H9 (cell line): Measurements from ENCODE around the gene DBR1. TPM values are rescaled to one million over a fixed set of nuclear protein-coding genes. Genes with fewer than 3 reads are reported as not detected.

Source experiments
- DNase-seq: peaks from one replicate; pipeline ENCODE4 v3.0.0-alpha.2; 2017
- H2AFZ ChIP-seq: one replicate; pipeline ENCODE4 v1.6.1; 2013; ENCODE audit warnings: mild to moderate bottlenecking, low read length, control low read depth, moderate library complexity
- H2AK5ac ChIP-seq: 2 replicates; pipeline ENCODE4 v1.6.1; 2013; ENCODE audit warnings: low read length, control low read depth, mixed read lengths; ENCODE audit not compliant: insufficient read length
- H2BK120ac ChIP-seq: one replicate; pipeline ENCODE4 v1.6.1; 2013; ENCODE audit warnings: low read depth, mild to moderate bottlenecking, low read length, control low read depth, inconsistent platforms; ENCODE audit not compliant: poor library complexity, severe bottlenecking
- H2BK12ac ChIP-seq: 2 replicates; pipeline ENCODE4 v1.6.1; 2013; ENCODE audit warnings: low read length, control low read depth, mixed read lengths, low read depth; ENCODE audit not compliant: insufficient read length
- H2BK15ac ChIP-seq: 2 replicates; pipeline ENCODE4 v1.6.1; 2013; ENCODE audit warnings: low read depth, low read length, control low read depth
- H2BK20ac ChIP-seq: one replicate; pipeline ENCODE4 v1.6.1; 2013; ENCODE audit warnings: low read depth, mild to moderate bottlenecking, low read length, control low read depth, inconsistent platforms; ENCODE audit not compliant: poor library complexity, severe bottlenecking
- H2BK5ac ChIP-seq: 2 replicates; pipeline ENCODE4 v1.6.1; 2013; ENCODE audit warnings: low read length, control low read depth, mixed read lengths; ENCODE audit not compliant: insufficient read length
- H3K14ac ChIP-seq: 2 replicates; pipeline ENCODE4 v1.6.1; 2013; ENCODE audit warnings: low read length, control low read depth; ENCODE audit not compliant: insufficient read depth
- H3K18ac ChIP-seq: 2 replicates; pipeline ENCODE4 v1.6.1; 2013; ENCODE audit warnings: low read depth, mild to moderate bottlenecking, mixed read lengths, low read length, control low read depth; ENCODE audit not compliant: insufficient read length
- H3K23ac ChIP-seq: 2 replicates; pipeline ENCODE4 v1.6.1; 2013; ENCODE audit warnings: low read length, control low read depth, mixed read lengths, low read depth; ENCODE audit not compliant: insufficient read length
- H3K23me2 ChIP-seq: 2 replicates; pipeline ENCODE4 v1.6.1; 2013; ENCODE audit warnings: low read depth, mild to moderate bottlenecking, mixed read lengths, low read length, control low read depth; ENCODE audit not compliant: insufficient read length, poor library complexity, severe bottlenecking
- H3K27ac ChIP-seq: 2 replicates; pipeline ENCODE4 v1.5.1; 2013; ENCODE audit warnings: low read length, control low read depth, mixed read lengths, low read depth; ENCODE audit not compliant: insufficient read length
- H3K27me3 ChIP-seq: 2 replicates; pipeline ENCODE4 v1.6.1; 2013; ENCODE audit warnings: low read length, control low read depth, inconsistent platforms; ENCODE audit not compliant: insufficient read depth
- H3K4ac ChIP-seq: 2 replicates; pipeline ENCODE4 v1.6.1; 2013; ENCODE audit warnings: low read depth, mild to moderate bottlenecking, control low read depth, inconsistent platforms, low read length, moderate library complexity
- H3K4me1 ChIP-seq: 2 replicates; pipeline ENCODE4 v1.6.1; 2013; ENCODE audit warnings: low read length, control low read depth, inconsistent platforms; ENCODE audit not compliant: insufficient read depth
- H3K4me2 ChIP-seq: 2 replicates; pipeline ENCODE4 v1.6.1; 2013; ENCODE audit warnings: low read length, control low read depth, mixed read lengths; ENCODE audit not compliant: insufficient read length, insufficient read depth
- H3K56ac ChIP-seq: 2 replicates; pipeline ENCODE4 v1.6.1; 2013; ENCODE audit warnings: low read depth, mild to moderate bottlenecking, mixed read lengths, low read length, control low read depth; ENCODE audit not compliant: insufficient read length
- H3K79me1 ChIP-seq: 2 replicates; pipeline ENCODE4 v1.6.1; 2013; ENCODE audit warnings: low read depth, mild to moderate bottlenecking, moderate library complexity, low read length, control low read depth, inconsistent platforms; ENCODE audit not compliant: insufficient read depth, poor library complexity, severe bottlenecking
- H3K79me2 ChIP-seq: 2 replicates; pipeline ENCODE4 v1.6.1; 2013; ENCODE audit warnings: low read length, control low read depth, inconsistent platforms; ENCODE audit not compliant: insufficient read depth
- H3K9ac ChIP-seq: 2 replicates; pipeline ENCODE4 v1.6.1; 2013; ENCODE audit warnings: low read length, control low read depth, mixed read lengths; ENCODE audit not compliant: insufficient read length; ENCODE audit errors: extremely low read depth
- H3K9me3 ChIP-seq: one replicate; pipeline ENCODE4 v1.6.1; 2013; ENCODE audit warnings: low read depth, low read length, inconsistent platforms; ENCODE audit not compliant: control insufficient read depth
- H3T11ph ChIP-seq: one replicate; pipeline ENCODE4 v1.6.1; 2013; ENCODE audit warnings: mild to moderate bottlenecking, low read length, control low read depth, inconsistent platforms
- H4K20me1 ChIP-seq: one replicate; pipeline ENCODE4 v1.6.1; 2013; ENCODE audit not compliant: control insufficient read depth, insufficient read length, insufficient read depth
- H4K5ac ChIP-seq: 2 replicates; pipeline ENCODE4 v1.6.1; 2013; ENCODE audit warnings: low read depth, mild to moderate bottlenecking, mixed read lengths, low read length, control low read depth; ENCODE audit not compliant: insufficient read length
- H4K8ac ChIP-seq: replicated peaks from 2 replicates; pipeline ENCODE4 v1.6.1; 2013; ENCODE audit warnings: low read length, control low read depth, mixed read lengths, low read depth; ENCODE audit not compliant: insufficient read length
- H4K91ac ChIP-seq: 2 replicates; pipeline ENCODE4 v1.6.1; 2013; ENCODE audit warnings: low read depth, mild to moderate bottlenecking, moderate library complexity, mixed read lengths, low read length, control low read depth; ENCODE audit not compliant: insufficient read length
- H3K27ac Mint-ChIP-seq, 3 experiments: 2 replicates in 2 of 3; 3 replicates in 1 of 3; pipeline ENCODE4 v1.8.0; 2020 to 2021; ENCODE audit warnings: mixed read lengths in 3 of 3, mild to moderate bottlenecking in 1 of 3, moderate library complexity in 1 of 3
- H3K27me3 Mint-ChIP-seq: 2 replicates; pipeline ENCODE4 v1.8.0; 2021; ENCODE audit warnings: low read depth, mild to moderate bottlenecking, moderate library complexity, mixed read lengths
- H3K36me3 Mint-ChIP-seq, 3 experiments: 2 replicates in 2 of 3; 3 replicates in 1 of 3; pipeline ENCODE4 v1.8.0; 2020 to 2021; ENCODE audit warnings: low read depth in 3 of 3, mixed read lengths in 3 of 3; ENCODE audit not compliant: insufficient read depth in 1 of 3
- H3K4me1 Mint-ChIP-seq, 2 experiments: 2 replicates each; pipeline ENCODE4 v1.8.0; 2020; ENCODE audit warnings: mixed read lengths in 2 of 2
- H3K4me3 Mint-ChIP-seq, 2 experiments: 2 replicates in 1 of 2; 3 replicates in 1 of 2; pipeline ENCODE4 v1.8.0; 2020 to 2021; ENCODE audit warnings: mild to moderate bottlenecking in 2 of 2, mixed read lengths in 2 of 2, moderate library complexity in 1 of 2
- H3K9me3 Mint-ChIP-seq, 2 experiments: 2 replicates in 1 of 2; 3 replicates in 1 of 2; pipeline ENCODE4 v1.8.0; 2020; ENCODE audit warnings: mild to moderate bottlenecking in 2 of 2, mixed read lengths in 2 of 2, moderate library complexity in 1 of 2
- WGBS: extraction: QIAGEN DNeasy Blood & Tissue Kit; methylation state at CpG from one replicate; pipeline ENCODE4 v1.1.7; 2013; ENCODE audit warnings: missing lambda C conversion rate, low lambda C conversion rate, mixed read lengths; ENCODE audit not compliant: insufficient read length; ENCODE audit errors: extremely low coverage; 5-methylcytosine and 5-hydroxymethylcytosine counted together
- total RNA-seq: library from RNA; stranded (reverse); gene quantifications from 2 replicates; pipeline ENCODE4 v1.2.1, GENCODE V29; 2021
- TF ChIP-seq, protein P1 (sequence below): fragments of 200-600 bp; sonication (generic); conservative IDR thresholded peaks from 3 replicates; pipeline ENCODE4 v1.8.0; 2021; ENCODE audit warnings: antibody characterized with exemption, mild to moderate bottlenecking

Gene DBR1
- total RNA-seq, 1 experiment from 2014 or later, result 21.6 TPM

DNA sequence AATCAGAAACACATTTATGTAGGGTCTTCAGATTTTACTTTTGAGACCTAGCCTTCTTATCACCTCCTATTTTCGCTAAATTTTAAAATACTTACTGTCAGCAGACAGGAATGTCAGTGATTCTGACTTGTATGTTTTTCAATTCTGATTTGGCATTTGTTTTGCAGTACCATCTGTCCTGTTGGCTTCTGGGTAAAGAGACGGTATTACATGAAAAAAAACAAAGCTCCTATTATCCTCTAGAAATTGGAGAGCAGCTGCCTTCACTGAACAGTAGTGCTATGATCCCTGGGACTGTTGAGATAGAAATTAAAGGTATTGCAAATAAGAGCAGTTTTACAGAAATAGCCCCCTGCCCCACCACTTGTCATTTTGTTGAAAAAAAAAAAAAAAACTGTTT is 20.8 kb upstream of the DBR1 start:
- Histone ChIP-seq H3K4me2 (no peak overlapping the region), H3K9ac (no peak overlapping the region), H2BK12ac (no peak overlapping the region), H4K8ac (no peak overlapping the region), H4K5ac (no peak overlapping the region), H3K27ac (no peak overlapping the region), H3K14ac (no peak overlapping the region), H3T11ph (no peak overlapping the region), H4K91ac (no peak overlapping the region), H3K27me3 (no peaks in the 10 kb centered on the region), H2BK15ac (no peak overlapping the region), H3K23me2 (no peaks in the 10 kb centered on the region), H2BK5ac (no peak overlapping the region), H3K79me1 (no peaks in the 10 kb centered on the region), H3K56ac (no peak overlapping the region), H3K79me2 (peaks cover 23% of the 10 kb centered on the region; the same call in 1 of the 2 replicates), H3K4me1 (no peaks in the 10 kb centered on the region), H3K18ac (no peak overlapping the region), H4K20me1 (peaks cover 2% of the 10 kb centered on the region), H3K23ac (no peak overlapping the region), H3K4ac (no peak overlapping the region), H2AK5ac (no peak overlapping the region), H2BK120ac (no peak overlapping the region), H2AFZ (no peak overlapping the region), H3K9me3 (no peaks in the 10 kb centered on the region), H2BK20ac (no peak overlapping the region)
- no peak for DNase-seq
- no CpG with 5 or more reads among the region's 2 CpGs for WGBS
- TF ChIP-seq, protein P1, sequence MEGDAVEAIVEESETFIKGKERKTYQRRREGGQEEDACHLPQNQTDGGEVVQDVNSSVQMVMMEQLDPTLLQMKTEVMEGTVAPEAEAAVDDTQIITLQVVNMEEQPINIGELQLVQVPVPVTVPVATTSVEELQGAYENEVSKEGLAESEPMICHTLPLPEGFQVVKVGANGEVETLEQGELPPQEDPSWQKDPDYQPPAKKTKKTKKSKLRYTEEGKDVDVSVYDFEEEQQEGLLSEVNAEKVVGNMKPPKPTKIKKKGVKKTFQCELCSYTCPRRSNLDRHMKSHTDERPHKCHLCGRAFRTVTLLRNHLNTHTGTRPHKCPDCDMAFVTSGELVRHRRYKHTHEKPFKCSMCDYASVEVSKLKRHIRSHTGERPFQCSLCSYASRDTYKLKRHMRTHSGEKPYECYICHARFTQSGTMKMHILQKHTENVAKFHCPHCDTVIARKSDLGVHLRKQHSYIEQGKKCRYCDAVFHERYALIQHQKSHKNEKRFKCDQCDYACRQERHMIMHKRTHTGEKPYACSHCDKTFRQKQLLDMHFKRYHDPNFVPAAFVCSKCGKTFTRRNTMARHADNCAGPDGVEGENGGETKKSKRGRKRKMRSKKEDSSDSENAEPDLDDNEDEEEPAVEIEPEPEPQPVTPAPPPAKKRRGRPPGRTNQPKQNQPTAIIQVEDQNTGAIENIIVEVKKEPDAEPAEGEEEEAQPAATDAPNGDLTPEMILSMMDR, result no peak
- no peaks in the 10 kb centered on the region for H3K4me1 Mint-ChIP-seq
- no peaks in the 10 kb centered on the region for H3K27me3 Mint-ChIP-seq
- no peak overlapping the region for H3K27ac Mint-ChIP-seq
- H3K4me3 Mint-ChIP-seq, result no peak overlapping the region
- no peaks in the 10 kb centered on the region; a peak in 1 of 5 replicates for H3K9me3 Mint-ChIP-seq
- peaks cover 11 to 31% (median 27%) of the 10 kb centered on the region in 3 experiments; a peak in 6 of 7 replicates for H3K36me3 Mint-ChIP-seq
